ENCODE data around the gene HDAC9. TPM values are rescaled to one million over a fixed set of nuclear protein-coding genes. Genes with fewer than 3 reads are reported as not detected.

The HDAC9 gene
- polyA plus RNA-seq, 3 donors, result 41.7 to 51.2 (median 44.2) TPM

DNA sequence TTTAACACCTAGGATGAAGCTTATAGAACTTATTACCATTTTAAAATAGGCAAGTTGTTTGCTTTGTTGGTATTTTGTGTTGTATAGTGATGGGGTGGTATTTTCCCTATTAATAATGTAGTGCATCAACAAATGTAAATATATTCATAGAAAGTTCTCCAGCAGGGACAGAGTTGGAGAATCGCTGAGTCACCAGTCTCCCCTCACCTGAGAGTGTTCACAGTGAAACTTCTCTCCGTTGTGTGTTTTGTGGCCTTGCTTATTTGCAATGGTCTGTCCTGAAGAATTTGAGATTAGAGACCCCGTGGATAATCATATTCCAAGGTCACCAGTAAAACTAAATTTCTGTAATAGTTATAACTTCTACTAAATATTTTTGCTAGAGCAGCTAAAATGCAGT lies 51.0 kb downstream of the HDAC9 start:
- Mint-ChIP-seq H3K4me1 (peaks cover 8% of the 10 kb centered on the region), H3K27me3 (ENCODE audit: low read depth in 3 of 3) (peaks cover 0 to 2% (median 0%) of the 10 kb centered on the region in 3 donors), H3K36me3 (peaks cover 30 to 33% of the 10 kb centered on the region in 2 donors), H3K9me3 (peaks cover 0 to 1% (median 0%) of the 10 kb centered on the region in 7 donors), H3K27ac (no peak overlapping the region), H3K4me3 (no peak overlapping the region)
- TF ChIP-seq CTCF (IDR thresholded peaks at IDR 0.05), result no peak
- WGBS (ENCODE audit: insufficient coverage), result no CpG with 5 or more reads among the region's 3 CpGs
- H4K20me1 ChIP-seq (ENCODE audit: insufficient read depth, low read length), result peaks cover 4% of the 10 kb centered on the region
- no peak overlapping the region for H3K27ac ChIP-seq (ENCODE audit: low read depth in 1 of 2, low read length in 2 of 2)
- H3K36me3 ChIP-seq (replicated peaks in 1 of 2; ENCODE audit: control insufficient read depth in 1 of 2, insufficient read depth in 2 of 2, low read length in 2 of 2), result peaks cover 10 to 17% of the 10 kb centered on the region in 2 donors
- DNase-seq, result no peak
- no peaks in the 10 kb centered on the region for H3K27me3 ChIP-seq (ENCODE audit: control insufficient read depth in 2 of 2, insufficient read depth in 2 of 2, low read length in 2 of 2)
- no peak overlapping the region for H3K4me3 ChIP-seq (replicated peaks in 1 of 3; ENCODE audit: low read depth in 2 of 3, low read length in 3 of 3)
- no peaks in the 10 kb centered on the region for H3K9me3 ChIP-seq (replicated peaks in 1 of 2; ENCODE audit: control insufficient read depth in 1 of 2, insufficient read depth in 1 of 2, low read length in 2 of 2)
- H3K9ac ChIP-seq (ENCODE audit: insufficient read depth, low read length, poor library complexity, severe bottlenecking), result no peak overlapping the region
- H3K4me1 ChIP-seq (ENCODE audit: control insufficient read depth in 1 of 2, insufficient read depth in 2 of 2, low read length in 2 of 2), result peaks cover 4% of the 10 kb centered on the region in 2 donors
- intact Hi-C loops (cut with micrococcal nuclease), result no loop called here
- no peak overlapping the region for H3K4me2 ChIP-seq (replicated peaks; ENCODE audit: extremely low read depth, low read length, poor library complexity, severe bottlenecking)
- no peaks in the 10 kb centered on the region for H3K79me2 ChIP-seq (ENCODE audit: insufficient read depth, low read length)
- H2AFZ ChIP-seq (ENCODE audit: insufficient read depth, low read depth, low read length, poor library complexity, severe bottlenecking), result no peak overlapping the region

- TF ChIP-seq CTCF (IDR thresholded peaks at IDR 0.05), result no peak
- Histone ChIP-seq H3K36me3 (replicated peaks in 1 of 2; ENCODE audit: control insufficient read depth in 1 of 2, insufficient read depth in 2 of 2, low read length in 2 of 2) (peaks cover 10 to 17% of the 10 kb centered on the region in 2 donors), H3K79me2 (ENCODE audit: insufficient read depth, low read length) (no peaks in the 10 kb centered on the region), H3K4me3 (replicated peaks in 1 of 3; ENCODE audit: low read depth in 2 of 3, low read length in 3 of 3) (no peak overlapping the region), H3K9ac (ENCODE audit: insufficient read depth, low read length, poor library complexity, severe bottlenecking) (no peak overlapping the region), H3K27ac (ENCODE audit: low read depth in 1 of 2, low read length in 2 of 2) (no peak overlapping the region), H3K4me1 (ENCODE audit: control insufficient read depth in 1 of 2, insufficient read depth in 2 of 2, low read length in 2 of 2) (peaks cover 6 to 15% of the 10 kb centered on the region in 2 donors), H2AFZ (ENCODE audit: insufficient read depth, low read depth, low read length, poor library complexity, severe bottlenecking) (no peak overlapping the region), H3K9me3 (replicated peaks in 1 of 2; ENCODE audit: control insufficient read depth in 1 of 2, insufficient read depth in 1 of 2, low read length in 2 of 2) (no peaks in the 10 kb centered on the region), H3K27me3 (ENCODE audit: control insufficient read depth in 2 of 2, insufficient read depth in 2 of 2, low read length in 2 of 2) (no peaks in the 10 kb centered on the region), H4K20me1 (ENCODE audit: insufficient read depth, low read length) (peaks cover 4% of the 10 kb centered on the region), H3K4me2 (replicated peaks; ENCODE audit: extremely low read depth, low read length, poor library complexity, severe bottlenecking) (no peak overlapping the region)
- peaks cover 0 to 1% (median 0%) of the 10 kb centered on the region in 7 donors for H3K9me3 Mint-ChIP-seq
- peaks cover 30 to 33% of the 10 kb centered on the region in 2 donors for H3K36me3 Mint-ChIP-seq
- H3K27ac Mint-ChIP-seq, result peak overlapping the region in 1 of 7 donors; percentile 47
- no peak for DNase-seq
- intact Hi-C loops (cut with micrococcal nuclease), result no loop called here
- H3K4me1 Mint-ChIP-seq, result peaks cover 17% of the 10 kb centered on the region
- no peak overlapping the region for H3K4me3 Mint-ChIP-seq
- 95% methylated on average over 3 of the region's 4 CpGs for WGBS (ENCODE audit: insufficient coverage)
- peaks cover 0 to 2% (median 0%) of the 10 kb centered on the region in 3 donors for H3K27me3 Mint-ChIP-seq (ENCODE audit: low read depth in 3 of 3)
Measured at GRCh38 chr7:18547509-18548187, 52.1 kb downstream of the HDAC9 start.
